Colonic mucosa (tissue), 4 donors: Measurements from ENCODE around the gene RANBP3L. TPM values are rescaled to one million over a fixed set of nuclear protein-coding genes. Genes with fewer than 3 reads are reported as not detected.

Source experiments
- DNase-seq: peaks from one replicate; pipeline ENCODE4 v3.0.0-alpha.2; 2020
- H3K27ac ChIP-seq: fragments of 200-600 bp; one replicate; pipeline ENCODE4 v1.8.0; 2021
- H3K27me3 ChIP-seq: fragments of 200-600 bp; one replicate; pipeline ENCODE4 v1.8.0; 2021
- H3K36me3 ChIP-seq: fragments of 200-600 bp; one replicate; pipeline ENCODE4 v1.8.0; 2021
- H3K4me1 ChIP-seq: fragments of 200-600 bp; one replicate; pipeline ENCODE4 v1.8.0; 2021; ENCODE audit warnings: mild to moderate bottlenecking
- H3K4me3 ChIP-seq: fragments of 200-600 bp; one replicate; pipeline ENCODE4 v1.8.0; 2021
- H3K9ac ChIP-seq, 2 donors: one replicate each; pipeline ENCODE4 v1.7.0; 2013; ENCODE audit warnings: control low read depth in 2 of 2, low read depth in 2 of 2, low read length in 2 of 2
- H3K9me3 ChIP-seq: fragments of 200-600 bp; one replicate; pipeline ENCODE4 v1.8.0; 2021
- intact Hi-C: fragments of 100-400 bp; cut with DNase I; formaldehyde crosslinking; loops from one replicate; pipeline ENCODE4 v1.14.1; 2022
- total RNA-seq, 2 donors: library from RNA; stranded (reverse); fragmentation: NEBNext Ultra II Directional in 1 of 2; extraction: Animal tissue kit (Norgen Biotek cat#: 25700) in 1 of 2; gene quantifications; one replicate each; pipeline ENCODE4 v1.2.1, GENCODE V29; 2021
- TF ChIP-seq, protein P1 (sequence below): fragments of 200-600 bp; IDR thresholded peaks from one replicate; pipeline ENCODE4 v1.8.0; 2022; ENCODE audit warnings: antibody characterized with exemption, mild to moderate bottlenecking
- donor health status: healthy.
- donor health status: DM: no; HTN: no; CAD: no.
- donor health status: DM: no; HTN: no; CAD: no.

RANBP3L gene
- total RNA-seq, 2 donors from 2014 or later: 0.19 TPM; not detected in 1

DNA sequence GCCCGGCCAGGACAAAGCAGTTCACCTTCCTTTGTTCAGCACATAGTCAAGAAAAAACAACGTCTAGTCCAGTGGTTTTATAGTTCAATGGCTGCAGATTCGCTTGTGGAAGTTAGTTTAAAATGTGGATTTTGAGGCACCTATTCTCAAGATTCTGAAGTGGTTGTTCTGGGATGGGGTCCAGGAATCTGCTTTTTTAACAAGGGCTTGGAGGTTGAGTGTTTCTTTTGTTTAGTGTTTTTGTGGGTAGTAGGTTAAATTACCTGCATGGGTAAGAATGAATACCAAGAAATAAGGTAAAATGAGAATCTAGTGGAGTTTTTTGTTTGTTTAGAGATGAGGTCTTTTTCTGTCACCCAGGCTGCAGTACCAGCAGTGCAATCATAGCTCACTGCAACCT lies 31.5 kb downstream of the RANBP3L start:
- Histone ChIP-seq H3K9me3 (no peaks in the 10 kb centered on the region), H3K4me3 (no peak overlapping the region), H3K4me1 (no peaks in the 10 kb centered on the region), H3K9ac (no peak overlapping the region), H3K27me3 (no peaks in the 10 kb centered on the region), H3K27ac (no peak overlapping the region), H3K36me3 (no peaks in the 10 kb centered on the region)
- TF ChIP-seq, protein P1, sequence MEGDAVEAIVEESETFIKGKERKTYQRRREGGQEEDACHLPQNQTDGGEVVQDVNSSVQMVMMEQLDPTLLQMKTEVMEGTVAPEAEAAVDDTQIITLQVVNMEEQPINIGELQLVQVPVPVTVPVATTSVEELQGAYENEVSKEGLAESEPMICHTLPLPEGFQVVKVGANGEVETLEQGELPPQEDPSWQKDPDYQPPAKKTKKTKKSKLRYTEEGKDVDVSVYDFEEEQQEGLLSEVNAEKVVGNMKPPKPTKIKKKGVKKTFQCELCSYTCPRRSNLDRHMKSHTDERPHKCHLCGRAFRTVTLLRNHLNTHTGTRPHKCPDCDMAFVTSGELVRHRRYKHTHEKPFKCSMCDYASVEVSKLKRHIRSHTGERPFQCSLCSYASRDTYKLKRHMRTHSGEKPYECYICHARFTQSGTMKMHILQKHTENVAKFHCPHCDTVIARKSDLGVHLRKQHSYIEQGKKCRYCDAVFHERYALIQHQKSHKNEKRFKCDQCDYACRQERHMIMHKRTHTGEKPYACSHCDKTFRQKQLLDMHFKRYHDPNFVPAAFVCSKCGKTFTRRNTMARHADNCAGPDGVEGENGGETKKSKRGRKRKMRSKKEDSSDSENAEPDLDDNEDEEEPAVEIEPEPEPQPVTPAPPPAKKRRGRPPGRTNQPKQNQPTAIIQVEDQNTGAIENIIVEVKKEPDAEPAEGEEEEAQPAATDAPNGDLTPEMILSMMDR: no peak
- intact Hi-C loops: loop anchor here (10.0 kb wide), 1 partner anchor 125 kb away; no protein-coding TSS in a partner anchor
- no peak for DNase-seq

GRCh38 chr5:36269478-36269877 lies 32.2 kb downstream of the RANBP3L start:
- intact Hi-C loops: loop anchor here (5.0 to 10.0 kb wide), 3 partner anchors 33 to 425 kb away; partner anchors contain the start of gene RANBP3L
- H3K27me3 ChIP-seq: no peaks in the 10 kb centered on the region
- H3K4me1 ChIP-seq: no peaks in the 10 kb centered on the region
- H3K4me3 ChIP-seq: no peak overlapping the region
- H3K27ac ChIP-seq: no peak overlapping the region
- TF ChIP-seq, protein P1: no peak
- H3K36me3 ChIP-seq: no peaks in the 10 kb centered on the region
- DNase-seq: no peak
- H3K9ac ChIP-seq: no peak overlapping the region
- H3K9me3 ChIP-seq: no peaks in the 10 kb centered on the region

GRCh38 chr5:36267905-36268304 lies 33.8 kb downstream of the RANBP3L start:
- no peaks in the 10 kb centered on the region for H3K4me1 ChIP-seq
- intact Hi-C loops: loop anchor here (5.0 to 10.0 kb wide), 3 partner anchors 34 to 427 kb away; partner anchors contain the start of gene RANBP3L
- TF ChIP-seq, protein P1: no peak
- no peak overlapping the region for H3K27ac ChIP-seq
- H3K9ac ChIP-seq: no peak overlapping the region
- DNase-seq: no peak
- H3K27me3 ChIP-seq: no peaks in the 10 kb centered on the region
- no peak overlapping the region for H3K4me3 ChIP-seq
- H3K36me3 ChIP-seq: no peaks in the 10 kb centered on the region
- no peaks in the 10 kb centered on the region for H3K9me3 ChIP-seq

DNA sequence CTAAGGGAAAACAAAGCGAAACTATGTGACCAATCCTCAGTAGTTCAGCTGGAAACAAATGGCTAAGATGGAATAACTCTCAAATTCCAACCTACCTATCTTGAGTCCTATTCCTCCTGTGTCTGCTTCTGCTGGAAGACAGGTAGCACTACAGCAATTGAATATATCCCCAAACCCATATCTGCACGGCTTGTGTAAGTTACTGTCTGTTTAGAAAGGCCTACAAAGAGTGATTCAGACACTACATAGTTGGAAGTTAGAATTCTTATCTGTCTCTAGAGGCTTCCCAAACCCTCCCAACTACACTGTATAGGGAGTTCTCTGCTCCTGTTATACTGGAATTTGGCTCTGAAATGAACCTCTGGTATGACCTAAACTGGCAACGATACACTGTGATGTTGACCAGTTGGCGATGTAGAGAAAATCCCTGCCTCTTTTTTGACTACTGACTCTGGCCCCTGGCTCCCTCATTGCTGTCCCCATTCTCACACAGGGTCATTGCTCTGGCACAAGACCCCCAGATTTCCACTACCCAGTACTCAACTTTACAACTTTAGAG lies 37.4 kb downstream of the RANBP3L start:
- Histone ChIP-seq H3K4me3 (no peak overlapping the region), H3K9ac (no peak overlapping the region), H3K9me3 (no peaks in the 10 kb centered on the region), H3K36me3 (no peaks in the 10 kb centered on the region), H3K27me3 (no peaks in the 10 kb centered on the region), H3K27ac (no peak overlapping the region), H3K4me1 (no peaks in the 10 kb centered on the region)
- DNase-seq: no peak
- intact Hi-C loops: loop anchor here (10.0 kb wide), 2 partner anchors 241 to 431 kb away; no protein-coding TSS in a partner anchor
- TF ChIP-seq, protein P1: no peak

- H3K27me3 ChIP-seq: no peaks in the 10 kb centered on the region
- no peaks in the 10 kb centered on the region for H3K4me1 ChIP-seq
- H3K9ac ChIP-seq: no peak overlapping the region
- DNase-seq: no peak
- no peak overlapping the region for H3K27ac ChIP-seq
- TF ChIP-seq, protein P1: no peak
- no peaks in the 10 kb centered on the region for H3K36me3 ChIP-seq
- intact Hi-C loops: loop anchor here (10.0 kb wide), 2 partner anchors 244 to 434 kb away; no protein-coding TSS in a partner anchor
- no peaks in the 10 kb centered on the region for H3K9me3 ChIP-seq
- no peak overlapping the region for H3K4me3 ChIP-seq
These were observed 40.5 kb downstream of the RANBP3L start for GRCh38 chr5:36261186-36261585.
